Lung (tissue), 12 donors: Measurements from ENCODE around the gene RASIP1. TPM values are rescaled to one million over a fixed set of nuclear protein-coding genes. Genes with fewer than 3 reads are reported as not detected.

Experiments used
- ATAC-seq: fragments of 200-7000 bp; cut with Tn5 transposase; one replicate; pipeline ENCODE4 v1.9.1; 2020; ENCODE audit warnings: moderate number of reproducible peaks; ENCODE audit not compliant: insufficient read depth, low FRiP score
- DNase-seq, 3 donors: peaks; one replicate each; pipeline ENCODE4 v3.0.0-alpha.2; 2013 to 2017
- H3K27ac ChIP-seq, 2 donors: one replicate each; pipeline ENCODE4 v1.5.1; 2013; ENCODE audit warnings: mild to moderate bottlenecking in 2 of 2, moderate library complexity in 2 of 2, control low read depth in 1 of 2, inconsistent platforms in 1 of 2, low read depth in 1 of 2, low read length in 1 of 2
- H3K27me3 ChIP-seq, 3 donors: one replicate each; pipeline ENCODE4 v1.5.1; 2013; ENCODE audit warnings: low read length in 2 of 3; ENCODE audit not compliant: control insufficient read depth in 3 of 3, insufficient read depth in 3 of 3
- H3K36me3 ChIP-seq, 4 donors: one replicate each; pipeline ENCODE4 v1.5.1; 2013; ENCODE audit warnings: low read length in 4 of 4, mild to moderate bottlenecking in 1 of 4, moderate library complexity in 1 of 4; ENCODE audit not compliant: control insufficient read depth in 4 of 4, insufficient read depth in 4 of 4
- H3K4me1 ChIP-seq, 5 donors: one replicate each; pipeline ENCODE4 v1.5.1; 2013; ENCODE audit warnings: low read length in 5 of 5, mild to moderate bottlenecking in 2 of 5, moderate library complexity in 1 of 5; ENCODE audit not compliant: control insufficient read depth in 5 of 5, insufficient read depth in 5 of 5
- H3K4me3 ChIP-seq: one replicate; pipeline ENCODE4 v1.5.1; 2013; ENCODE audit warnings: mild to moderate bottlenecking, control low read depth, moderate library complexity
- H3K9ac ChIP-seq, 2 donors: one replicate each; pipeline ENCODE4 v1.5.1; 2013; ENCODE audit warnings: low read length in 2 of 2, control low read depth in 1 of 2; ENCODE audit not compliant: insufficient read depth in 1 of 2
- H3K9me3 ChIP-seq, 4 donors: one replicate each; pipeline ENCODE4 v1.5.1; 2013; ENCODE audit warnings: low read length in 3 of 4, mild to moderate bottlenecking in 1 of 4, moderate library complexity in 1 of 4; ENCODE audit not compliant: control insufficient read depth in 4 of 4, insufficient read depth in 3 of 4
- WGBS, 2 donors: extraction: QIAGEN DNeasy Blood & Tissue Kit; methylation state at CpG; one replicate each; pipeline ENCODE4 v1.1.7; 2013; 5-methylcytosine and 5-hydroxymethylcytosine counted together
- polyA plus RNA-seq, 2 donors: library from polyadenylated mRNA; stranded (reverse); fragments of 200-250 nt; gene quantifications; one replicate each; pipeline ENCODE4 v1.2.1, GENCODE V29; 2013
- total RNA-seq, 2 donors: library from RNA; depleted of rRNA in 1 of 2; stranded (reverse); fragments of >200 nt in 1 of 2; gene quantifications; one replicate each; pipeline ENCODE4 v1.2.1, GENCODE V29; 2014 to 2021
- TF ChIP-seq, protein P1 (sequence below): IDR thresholded peaks from 2 replicates; pipeline ENCODE4 v1.5.1; 2012; ENCODE audit warnings: mild to moderate bottlenecking; ENCODE audit errors: control extremely low read depth, extremely low read depth
- donor health status: control.
- donor health status: control.
- donor health status: Bipolar disorder and iron deficiency.
- donor health status: healthy.
- donor health status: DM: yes; HTN: yes; CAD: no.

RASIP1 gene
- total and polyA plus RNA-seq, 4 donors, result 24.7 to 37.9 (median 29.5) TPM

DNA sequence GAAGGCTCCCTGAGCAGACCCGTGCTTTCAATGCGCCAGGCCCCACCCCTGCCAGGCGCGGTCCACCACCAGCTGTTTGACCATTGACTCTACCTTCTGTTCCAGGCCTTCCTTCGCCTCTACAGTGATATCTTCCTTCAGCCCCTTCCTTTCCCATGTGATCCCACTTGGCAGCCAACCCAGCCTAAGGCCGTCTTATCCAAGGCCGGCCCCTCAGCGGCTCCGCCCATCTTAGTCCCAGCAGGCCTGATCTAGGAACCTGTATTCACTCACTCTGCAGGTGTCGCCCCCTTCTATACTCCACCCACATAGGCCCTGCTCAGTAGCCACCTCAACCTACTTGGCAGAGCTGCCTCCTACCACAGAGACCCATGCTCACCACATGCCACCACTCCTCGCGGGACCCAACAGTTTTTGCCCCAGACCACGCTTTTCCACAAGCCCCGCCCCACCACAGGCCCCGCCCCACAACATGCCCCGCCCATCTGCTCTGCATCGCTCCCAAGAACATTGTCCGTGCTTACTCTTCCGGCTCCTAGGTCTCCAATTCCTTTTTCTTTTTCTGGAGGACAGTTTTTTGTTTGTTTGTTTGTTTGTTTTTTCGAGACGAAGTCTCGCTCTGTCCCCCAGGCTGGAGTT is 2.9 kb downstream of the RASIP1 start:
- Histone ChIP-seq H3K27ac (no peak overlapping the region), H3K36me3 (peaks cover 0 to 8% (median 0%) of the 10 kb centered on the region in 4 donors), H3K4me1 (peaks cover 0 to 18% (median 0%) of the 10 kb centered on the region in 5 donors), H3K27me3 (peaks cover 0 to 16% (median 9%) of the 10 kb centered on the region in 3 donors), H3K9me3 (no peaks in the 10 kb centered on the region), H3K9ac (no peak overlapping the region), H3K4me3 (no peak overlapping the region)
- ATAC-seq (no peak), DNase-seq (no peak)
- WGBS, 2 donors, result 60 to 72% methylated on average over 22 of the region's 22 CpGs
- TF ChIP-seq, protein P1, sequence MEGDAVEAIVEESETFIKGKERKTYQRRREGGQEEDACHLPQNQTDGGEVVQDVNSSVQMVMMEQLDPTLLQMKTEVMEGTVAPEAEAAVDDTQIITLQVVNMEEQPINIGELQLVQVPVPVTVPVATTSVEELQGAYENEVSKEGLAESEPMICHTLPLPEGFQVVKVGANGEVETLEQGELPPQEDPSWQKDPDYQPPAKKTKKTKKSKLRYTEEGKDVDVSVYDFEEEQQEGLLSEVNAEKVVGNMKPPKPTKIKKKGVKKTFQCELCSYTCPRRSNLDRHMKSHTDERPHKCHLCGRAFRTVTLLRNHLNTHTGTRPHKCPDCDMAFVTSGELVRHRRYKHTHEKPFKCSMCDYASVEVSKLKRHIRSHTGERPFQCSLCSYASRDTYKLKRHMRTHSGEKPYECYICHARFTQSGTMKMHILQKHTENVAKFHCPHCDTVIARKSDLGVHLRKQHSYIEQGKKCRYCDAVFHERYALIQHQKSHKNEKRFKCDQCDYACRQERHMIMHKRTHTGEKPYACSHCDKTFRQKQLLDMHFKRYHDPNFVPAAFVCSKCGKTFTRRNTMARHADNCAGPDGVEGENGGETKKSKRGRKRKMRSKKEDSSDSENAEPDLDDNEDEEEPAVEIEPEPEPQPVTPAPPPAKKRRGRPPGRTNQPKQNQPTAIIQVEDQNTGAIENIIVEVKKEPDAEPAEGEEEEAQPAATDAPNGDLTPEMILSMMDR, result no peak

DNA sequence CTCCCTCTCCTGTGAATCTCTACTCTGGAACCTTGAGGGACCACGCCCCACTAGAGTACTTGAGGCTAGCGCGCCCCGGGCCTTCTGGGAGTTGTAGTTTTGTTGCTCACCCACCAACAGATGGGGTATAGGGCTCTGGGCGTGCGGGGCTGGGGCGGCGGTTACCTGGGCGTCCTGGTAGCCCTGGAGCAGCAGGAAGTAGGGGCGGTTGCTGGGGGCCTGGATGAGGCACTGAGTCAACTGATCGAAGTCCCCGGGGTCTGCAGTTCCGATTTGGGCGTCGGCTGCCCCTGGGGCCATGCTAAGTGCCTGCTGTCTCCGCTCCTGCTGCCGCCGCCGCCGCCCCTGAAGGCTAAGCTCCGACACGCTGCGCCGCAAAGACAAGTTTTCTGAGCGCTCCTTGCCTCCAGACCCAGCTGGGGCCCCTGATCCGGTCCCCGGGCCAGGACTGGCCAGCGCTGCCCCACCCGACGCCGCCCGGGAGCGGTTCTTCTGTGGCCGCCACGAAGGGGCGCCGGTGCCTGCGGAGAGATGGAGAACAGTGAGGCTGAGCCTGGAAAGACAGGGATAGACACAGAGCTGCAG is 5.3 kb downstream of the RASIP1 start:
- H3K36me3 ChIP-seq, result peaks cover 0 to 8% (median 0%) of the 10 kb centered on the region in 4 donors
- no peaks in the 10 kb centered on the region for H3K9me3 ChIP-seq
- no peak overlapping the region for H3K4me3 ChIP-seq
- H3K9ac ChIP-seq, result no peak overlapping the region
- ATAC-seq (no peak), DNase-seq (no peak)
- H3K27ac ChIP-seq, result no peak overlapping the region
- WGBS, 2 donors, result 54 to 78% methylated on average over 29 to 38 of the region's 38 CpGs
- peaks cover 0 to 6% (median 5%) of the 10 kb centered on the region in 3 donors for H3K27me3 ChIP-seq
- peaks cover 0 to 11% (median 0%) of the 10 kb centered on the region in 5 donors for H3K4me1 ChIP-seq
- TF ChIP-seq, protein P1, result no peak

DNA sequence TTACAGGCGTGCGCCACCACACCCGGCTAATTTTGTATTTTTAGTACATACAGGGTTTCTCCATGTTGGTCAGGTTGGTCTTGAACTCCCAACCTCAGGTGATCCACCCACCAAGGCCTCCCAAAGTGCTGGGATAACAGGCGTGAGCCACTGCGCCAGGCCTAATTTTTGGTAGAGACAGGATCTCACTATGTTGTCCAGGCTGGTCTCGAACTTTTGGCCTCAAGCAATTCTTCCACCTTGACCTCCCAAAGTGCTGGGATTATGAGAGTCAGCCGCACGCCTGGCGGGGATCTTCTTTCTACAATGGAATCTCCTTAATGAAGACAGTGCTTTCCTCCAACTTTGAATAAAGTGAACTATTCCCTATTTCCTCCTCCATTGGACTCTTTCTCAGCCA is 5.8 kb downstream of the RASIP1 start:
- Histone ChIP-seq H3K9ac (no peak overlapping the region), H3K27ac (no peak overlapping the region), H3K36me3 (peaks cover 0 to 8% (median 0%) of the 10 kb centered on the region in 4 donors), H3K4me1 (peaks cover 0 to 11% (median 0%) of the 10 kb centered on the region in 5 donors), H3K4me3 (no peak overlapping the region), H3K27me3 (peaks cover 0 to 5% (median under 1%) of the 10 kb centered on the region in 3 donors), H3K9me3 (no peaks in the 10 kb centered on the region)
- ATAC-seq, result no peak
- no peak for DNase-seq
- TF ChIP-seq, protein P1, result no peak
- WGBS, 2 donors, result 88 to 96% methylated on average over 9 of the region's 9 CpGs
